Retinal pigment epithelial cell (primary cell): ENCODE measurements around the gene PLXNA4.

Source experiments
- DNase-seq: peaks from one replicate; pipeline ENCODE4 v3.0.0-alpha.2; 2010; ENCODE audit warnings: low read depth
- H3K4me3 ChIP-seq: 2 replicates; pipeline ENCODE4 v1.5.1; 2011; ENCODE audit warnings: mild to moderate bottlenecking, low read length, control low read depth, moderate library complexity
- TF ChIP-seq, protein P1 (sequence below): conservative IDR thresholded peaks from 2 replicates; pipeline ENCODE4 v1.5.1; 2011; ENCODE audit warnings: low read depth, low read length, control low read depth, inconsistent platforms

The PLXNA4 gene

DNA sequence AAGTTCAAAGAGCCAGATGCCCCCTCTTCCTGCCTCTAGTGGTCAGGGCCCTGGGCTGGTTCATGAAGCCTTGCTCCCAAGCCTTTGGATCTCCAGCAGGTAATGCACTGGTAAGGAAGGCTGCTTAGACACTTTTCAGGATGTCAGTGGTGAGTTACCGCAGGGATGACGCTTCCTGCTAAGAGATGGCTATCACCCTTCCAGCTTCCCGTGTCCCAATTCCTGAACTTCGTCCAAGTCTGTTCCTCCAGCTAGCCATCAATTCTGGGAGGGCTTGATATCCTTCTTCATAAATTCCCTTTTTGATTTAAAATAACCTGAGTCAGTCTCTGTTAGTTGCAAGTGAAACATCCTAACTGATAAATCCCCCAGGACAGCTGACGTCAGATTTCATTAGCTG lies 221.2 kb downstream of the PLXNA4 start:
- TF ChIP-seq, protein P1, sequence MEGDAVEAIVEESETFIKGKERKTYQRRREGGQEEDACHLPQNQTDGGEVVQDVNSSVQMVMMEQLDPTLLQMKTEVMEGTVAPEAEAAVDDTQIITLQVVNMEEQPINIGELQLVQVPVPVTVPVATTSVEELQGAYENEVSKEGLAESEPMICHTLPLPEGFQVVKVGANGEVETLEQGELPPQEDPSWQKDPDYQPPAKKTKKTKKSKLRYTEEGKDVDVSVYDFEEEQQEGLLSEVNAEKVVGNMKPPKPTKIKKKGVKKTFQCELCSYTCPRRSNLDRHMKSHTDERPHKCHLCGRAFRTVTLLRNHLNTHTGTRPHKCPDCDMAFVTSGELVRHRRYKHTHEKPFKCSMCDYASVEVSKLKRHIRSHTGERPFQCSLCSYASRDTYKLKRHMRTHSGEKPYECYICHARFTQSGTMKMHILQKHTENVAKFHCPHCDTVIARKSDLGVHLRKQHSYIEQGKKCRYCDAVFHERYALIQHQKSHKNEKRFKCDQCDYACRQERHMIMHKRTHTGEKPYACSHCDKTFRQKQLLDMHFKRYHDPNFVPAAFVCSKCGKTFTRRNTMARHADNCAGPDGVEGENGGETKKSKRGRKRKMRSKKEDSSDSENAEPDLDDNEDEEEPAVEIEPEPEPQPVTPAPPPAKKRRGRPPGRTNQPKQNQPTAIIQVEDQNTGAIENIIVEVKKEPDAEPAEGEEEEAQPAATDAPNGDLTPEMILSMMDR, result no peak
- H3K4me3 ChIP-seq, result no peak overlapping the region
- no peak for DNase-seq

DNA sequence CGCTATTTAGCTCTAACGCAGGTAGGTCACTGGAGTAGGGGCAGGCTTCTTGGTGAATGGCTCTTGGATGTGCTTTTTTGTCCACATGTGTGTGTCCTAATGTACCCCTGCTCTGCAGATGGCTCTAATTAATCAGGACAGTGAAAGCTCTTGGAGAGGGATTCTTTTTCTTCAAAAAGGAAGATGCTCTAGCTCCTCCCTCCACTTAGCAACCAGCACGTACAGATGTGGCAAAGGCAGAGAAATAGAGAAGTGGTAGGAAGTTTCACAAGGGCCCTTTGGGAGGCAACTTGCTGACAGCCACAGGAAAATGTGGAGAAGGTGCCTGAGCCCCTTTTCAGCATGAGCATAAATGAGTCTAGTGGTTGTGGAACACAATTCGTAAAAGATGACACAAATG lies 221.7 kb downstream of the PLXNA4 start:
- no peak for DNase-seq
- TF ChIP-seq, protein P1, result no peak
- H3K4me3 ChIP-seq, result no peak overlapping the region

DNA sequence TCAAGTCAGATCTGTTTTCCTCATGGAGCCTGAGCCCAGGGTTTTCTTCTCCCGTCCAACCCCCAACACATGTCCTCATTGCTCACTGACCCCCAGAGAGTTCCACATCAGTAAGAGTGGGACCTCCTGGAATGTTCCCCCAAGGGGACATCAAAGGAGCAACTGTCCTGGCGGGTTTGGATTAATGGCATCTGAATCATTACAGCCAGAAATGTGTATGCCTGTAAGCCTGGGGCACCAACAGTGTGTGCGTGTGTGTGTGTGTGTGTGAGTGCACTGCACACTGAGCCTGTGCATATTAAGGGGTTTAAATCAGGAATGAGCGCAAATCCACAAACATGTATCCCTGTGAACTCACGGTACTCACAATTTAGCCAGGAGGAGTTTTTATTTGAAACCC lies 222.3 kb downstream of the PLXNA4 start:
- no peak for DNase-seq
- H3K4me3 ChIP-seq, result no peak overlapping the region

DNA sequence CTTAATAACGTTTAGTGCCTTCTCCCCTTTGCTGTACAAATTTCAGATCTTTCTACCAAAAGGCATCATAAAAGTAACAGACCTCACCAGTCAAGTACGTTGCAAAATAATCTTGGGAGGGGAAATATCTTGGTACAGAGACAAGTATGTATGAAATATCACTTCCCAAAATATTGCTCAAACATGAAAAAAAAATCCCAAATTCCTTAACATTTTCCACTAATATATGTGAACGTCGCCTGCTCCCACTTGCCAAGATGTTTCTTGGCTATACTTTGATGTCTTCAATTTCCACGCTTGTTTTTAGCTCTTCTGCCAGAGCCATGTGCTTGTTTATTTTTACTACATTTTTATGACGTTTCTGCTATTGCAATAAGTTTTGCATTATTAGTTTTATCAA lies 223.5 kb downstream of the PLXNA4 start:
- no peak for DNase-seq
- no peak overlapping the region for H3K4me3 ChIP-seq
- TF ChIP-seq, protein P1, result no peak

More for the DNA sequence above, 222.3 kb downstream of the PLXNA4 start:
- TF ChIP-seq, protein P1, result no peak

DNA sequence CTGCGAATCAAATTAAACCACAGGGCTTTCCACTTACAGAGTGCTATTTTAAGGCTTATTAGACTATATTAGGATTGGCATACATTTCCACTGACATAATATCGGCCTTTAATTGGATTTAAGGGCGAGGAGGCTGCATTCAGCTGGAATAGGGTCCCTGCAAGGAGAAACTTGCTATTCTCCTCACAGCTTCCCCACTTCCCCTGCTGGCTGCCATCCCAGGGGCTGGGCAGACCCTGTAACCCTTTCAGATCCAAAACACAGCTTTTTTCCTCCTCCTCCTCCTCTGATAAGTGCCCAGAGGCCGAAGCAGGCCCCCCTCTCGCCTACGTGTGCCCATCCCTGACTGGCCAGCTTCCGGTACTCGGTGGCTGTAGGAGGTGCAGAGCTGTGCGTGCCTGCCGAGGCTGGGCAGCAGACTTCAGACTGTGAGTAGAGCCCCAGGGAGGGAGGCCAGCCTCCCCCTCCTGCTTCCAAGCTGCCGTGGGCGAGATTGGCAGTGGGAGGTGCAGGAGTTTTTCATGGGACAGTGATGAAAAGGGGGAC lies 224.2 kb downstream of the PLXNA4 start:
- H3K4me3 ChIP-seq, result no peak overlapping the region
- no peak for DNase-seq
- TF ChIP-seq, protein P1, result no peak

DNA sequence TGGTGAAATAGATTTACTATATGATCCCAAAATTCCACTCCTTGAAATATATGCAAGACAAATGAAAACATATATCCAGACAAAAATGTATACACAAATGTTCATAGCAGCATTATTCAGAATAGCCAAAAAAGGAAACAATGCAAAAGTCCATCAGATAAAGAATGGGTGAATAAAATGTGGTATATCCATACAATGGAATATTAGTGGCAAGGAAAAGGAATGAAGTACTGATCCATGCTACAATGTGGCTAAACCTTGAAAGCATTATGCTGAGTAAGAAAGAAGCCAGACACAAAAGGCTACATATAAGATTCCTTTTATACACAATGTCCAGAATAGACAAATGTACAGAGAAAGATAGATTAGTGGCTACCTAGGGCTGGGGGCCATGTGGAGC lies 225.5 kb downstream of the PLXNA4 start:
- TF ChIP-seq, protein P1, result no peak
- DNase-seq, result no peak
- no peak overlapping the region for H3K4me3 ChIP-seq

DNA sequence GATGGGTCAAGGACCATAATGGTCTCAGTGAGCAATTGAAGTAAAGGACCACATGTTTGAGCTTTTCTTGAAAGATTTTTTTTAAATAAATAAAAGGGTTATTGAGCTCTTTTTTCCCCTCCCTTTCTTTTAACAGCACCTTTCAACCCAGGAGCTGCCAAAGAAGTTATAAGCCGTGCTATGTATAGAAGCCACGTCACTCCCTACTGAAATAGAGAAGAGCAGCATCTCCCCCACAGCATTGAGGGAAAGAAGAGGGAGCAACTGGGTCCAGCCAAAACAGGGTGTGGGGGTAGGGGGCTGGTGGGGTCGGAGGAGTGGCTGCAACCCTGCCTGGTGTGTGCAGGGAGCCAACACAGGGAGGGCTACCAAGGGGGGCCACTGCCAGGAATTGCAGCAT lies 227.2 kb downstream of the PLXNA4 start:
- no peak for DNase-seq
- TF ChIP-seq, protein P1, result no peak
- H3K4me3 ChIP-seq, result no peak overlapping the region
